AG04450 (cell line): ENCODE data around the gene RAE1. TPM values are rescaled to one million over a fixed set of nuclear protein-coding genes. Genes with fewer than 3 reads are reported as not detected.

Experiments used
- CTCF ChIA-PET: fragments of 300-600, 350-600 bp; formaldehyde crosslinking; extraction: SDS; loops from one replicate; lab custom pipeline; 2022; ENCODE audit warnings: antibody characterized with exemption, inconsistent platforms; lab: Charles Lee
- POLR2A ChIA-PET: fragments of 350-600 bp; formaldehyde crosslinking; extraction: SDS; loops from one replicate; lab custom pipeline; 2021; ENCODE audit warnings: antibody characterized with exemption, inconsistent platforms; lab: Yijun Ruan, JAX
- DNase-seq: peaks from one replicate; pipeline ENCODE4 v3.0.0-alpha.2; 2011; ENCODE audit warnings: low read depth, low spot score
- H3K27ac ChIP-seq: one replicate; pipeline ENCODE4 v1.5.1; 2012; ENCODE audit warnings: low read depth, low read length, control low read depth
- H3K27me3 ChIP-seq: one replicate; pipeline ENCODE4 v1.6.0; 2012; ENCODE audit warnings: low read length; ENCODE audit not compliant: control insufficient read depth, insufficient read depth
- H3K4me3 ChIP-seq: 2 replicates; pipeline ENCODE4 v1.5.1; 2011; ENCODE audit warnings: mild to moderate bottlenecking, low read depth, low read length, control low read depth
- H3K9me3 ChIP-seq: 2 replicates; pipeline ENCODE4 v1.5.1; 2012; ENCODE audit warnings: low read length; ENCODE audit not compliant: control insufficient read depth, insufficient read depth
- CTCF ChIP-seq: IDR thresholded peaks from 2 replicates; pipeline ENCODE4 v1.5.1; 2011; ENCODE audit warnings: low read depth, low read length, control low read depth, inconsistent platforms
- polyA plus RNA-seq: library from polyadenylated mRNA; depleted of rRNA; stranded (reverse); fragments of >200 nt; gene quantifications from 2 replicates; pipeline ENCODE4 v1.2.3, GENCODE V29; 2011; rRNA removed
- small RNA-seq: library from RNA; depleted of rRNA; stranded (forward); fragments of <200 nt; gene quantifications from one replicate; pipeline ENCODE3, GENCODE V24; 2012; ENCODE audit warnings: low read depth; ENCODE audit not compliant: insufficient read length

The RAE1 gene
- polyA plus RNA-seq, 1 experiment = 45.8 TPM

DNA sequence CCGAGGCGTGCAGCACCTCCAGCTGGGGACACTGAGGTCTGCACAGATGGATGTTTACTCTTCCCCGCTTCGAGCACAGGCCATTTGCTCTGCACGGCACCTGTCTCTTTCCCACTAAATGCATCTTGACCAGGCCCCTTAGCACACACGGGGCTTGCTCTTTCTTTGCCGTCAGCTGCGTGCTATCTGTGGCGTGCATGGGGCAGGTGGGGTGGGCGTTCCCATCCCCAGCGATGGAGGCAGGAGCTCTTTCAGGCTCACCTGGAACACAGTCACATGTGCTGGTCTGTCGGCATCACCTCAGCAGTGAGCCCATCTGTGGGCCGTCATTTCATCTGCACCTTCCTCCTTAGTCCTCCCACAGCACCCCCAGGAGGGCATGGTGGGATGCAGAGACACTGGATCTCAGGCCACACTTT is 75.2 kb downstream of the RAE1 start:
- CTCF ChIA-PET = no interaction called here
- no peak for TF ChIP-seq CTCF
- no peak overlapping the region for H3K27ac ChIP-seq
- H3K9me3 ChIP-seq = no peaks in the 10 kb centered on the region
- H3K4me3 ChIP-seq = no peak overlapping the region
- no peak for DNase-seq
- POLR2A ChIA-PET = no interaction called here
- H3K27me3 ChIP-seq = peaks cover 13% of the 10 kb centered on the region

GRCh38 chr20:57426831-57427230 is 75.8 kb downstream of the RAE1 start:
- POLR2A ChIA-PET = no interaction called here
- no peak for TF ChIP-seq CTCF
- Histone ChIP-seq H3K27ac (no peak overlapping the region), H3K9me3 (no peaks in the 10 kb centered on the region), H3K27me3 (peaks cover 9% of the 10 kb centered on the region), H3K4me3 (no peak overlapping the region)
- no peak for DNase-seq
- CTCF ChIA-PET = no interaction called here

- H3K9me3 ChIP-seq = no peaks in the 10 kb centered on the region
- H3K27me3 ChIP-seq = peaks cover 2% of the 10 kb centered on the region
- CTCF ChIA-PET = interaction anchor here (0.6 to 1.7 kb wide), 2 partner anchors 47 to 658 kb away, joined by 4 read pairs; no protein-coding TSS in a partner anchor
- no peak overlapping the region for H3K4me3 ChIP-seq
- no peak for TF ChIP-seq CTCF
- no peak overlapping the region for H3K27ac ChIP-seq
- DNase-seq = no peak
- POLR2A ChIA-PET = no interaction called here
Measured at GRCh38 chr20:57428324-57429158, 77.5 kb downstream of the RAE1 start.

Small RNA genes within 50 kb of the gene (small RNA-seq; reads per million reads assigned to genes)
- gene MIR4325 = not detected
- gene RF00019 = not detected
- gene RPL39P39 = not detected

Other genes starting within 250 kb of the RAE1 start
- not detected in 2 replicates for gene BMP7, start 84.6 kb upstream of the RAE1 start, polyA plus RNA-seq
- gene SPO11, start 21.5 kb upstream of the RAE1 start, polyA plus RNA-seq = not detected in 2 replicates
- gene RBM38, start 40.1 kb downstream of the RAE1 start, polyA plus RNA-seq = 5.2 and 8.2 TPM in 2 replicates
- gene CTCFL, start 173.9 kb downstream of the RAE1 start, polyA plus RNA-seq = not detected in 2 replicates
- not detected in 2 replicates for gene PCK1, start 209.9 kb downstream of the RAE1 start, polyA plus RNA-seq